ENCODE results near the gene JAKMIP2.

DNA sequence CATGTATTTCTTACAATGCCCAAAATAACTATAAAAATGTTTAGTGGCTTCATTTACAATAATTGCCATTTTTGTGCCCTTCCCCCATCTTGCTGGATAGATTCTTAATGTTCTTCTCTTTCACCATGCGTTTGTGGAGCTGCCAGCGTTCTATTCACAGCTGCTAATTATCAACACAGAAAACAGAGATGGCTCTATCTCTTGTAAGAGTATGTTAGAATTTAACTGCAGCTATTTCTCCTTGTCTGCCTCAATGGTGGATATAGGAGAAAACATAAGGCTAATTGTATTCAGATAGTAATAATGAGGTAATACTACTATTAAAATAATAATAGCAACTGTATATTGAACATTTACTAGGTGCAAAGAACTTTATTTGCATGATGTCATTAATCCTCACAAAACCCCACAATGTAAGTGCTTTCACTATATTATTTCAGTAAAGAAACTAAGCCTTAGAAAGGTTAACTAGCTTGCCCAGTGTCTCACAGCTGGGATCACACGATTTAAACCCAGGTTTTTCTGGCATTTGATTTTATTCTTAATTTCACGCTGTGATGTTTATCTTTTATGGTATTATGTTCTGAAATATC lies 50.1 kb downstream of the JAKMIP2 start:
- no peak for TF ChIP-seq POLR2A (IDR thresholded peaks at IDR 0.05; ENCODE audit: low read depth, low read length)
- TF ChIP-seq, protein P1, sequence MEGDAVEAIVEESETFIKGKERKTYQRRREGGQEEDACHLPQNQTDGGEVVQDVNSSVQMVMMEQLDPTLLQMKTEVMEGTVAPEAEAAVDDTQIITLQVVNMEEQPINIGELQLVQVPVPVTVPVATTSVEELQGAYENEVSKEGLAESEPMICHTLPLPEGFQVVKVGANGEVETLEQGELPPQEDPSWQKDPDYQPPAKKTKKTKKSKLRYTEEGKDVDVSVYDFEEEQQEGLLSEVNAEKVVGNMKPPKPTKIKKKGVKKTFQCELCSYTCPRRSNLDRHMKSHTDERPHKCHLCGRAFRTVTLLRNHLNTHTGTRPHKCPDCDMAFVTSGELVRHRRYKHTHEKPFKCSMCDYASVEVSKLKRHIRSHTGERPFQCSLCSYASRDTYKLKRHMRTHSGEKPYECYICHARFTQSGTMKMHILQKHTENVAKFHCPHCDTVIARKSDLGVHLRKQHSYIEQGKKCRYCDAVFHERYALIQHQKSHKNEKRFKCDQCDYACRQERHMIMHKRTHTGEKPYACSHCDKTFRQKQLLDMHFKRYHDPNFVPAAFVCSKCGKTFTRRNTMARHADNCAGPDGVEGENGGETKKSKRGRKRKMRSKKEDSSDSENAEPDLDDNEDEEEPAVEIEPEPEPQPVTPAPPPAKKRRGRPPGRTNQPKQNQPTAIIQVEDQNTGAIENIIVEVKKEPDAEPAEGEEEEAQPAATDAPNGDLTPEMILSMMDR (IDR thresholded peaks at IDR 0.05; ENCODE audit: extremely low read depth in 1 of 2, insufficient read depth in 1 of 2, low read depth in 1 of 2, low read length in 2 of 2) = no peak
